OCI-LY1 (cell line): ENCODE data around the gene PON2.

Experiments
- H2AFZ ChIP-seq: fragments of 200-600 bp; sonication (generic), shearing (Covaris generic); 2 replicates; pipeline ENCODE4 v1.6.0; 2014; ENCODE audit warnings: antibody characterized with exemption, mild to moderate bottlenecking, low read length
- H3F3A ChIP-seq: fragments of 200-600 bp; sonication (generic), shearing (Covaris generic); 2 replicates; pipeline ENCODE4 v1.6.0; 2014; ENCODE audit warnings: mild to moderate bottlenecking, antibody characterized with exemption, low read length, moderate library complexity; ENCODE audit not compliant: insufficient read depth
- H3K27ac ChIP-seq: fragments of 200-600 bp; sonication (generic); 2 replicates; pipeline ENCODE4 v1.5.1; 2014; ENCODE audit warnings: low read length, mixed run types, mild to moderate bottlenecking, low read depth; ENCODE audit not compliant: poor library complexity, severe bottlenecking
- H3K27me3 ChIP-seq: fragments of 200-600 bp; sonication (generic); 2 replicates; pipeline ENCODE4 v1.6.0; 2014; ENCODE audit warnings: antibody characterized with exemption, mild to moderate bottlenecking, low read length, moderate library complexity; ENCODE audit not compliant: insufficient read depth
- H3K36me3 ChIP-seq: fragments of 200-600 bp; sonication (generic); 2 replicates; pipeline ENCODE4 v1.6.1; 2014; ENCODE audit warnings: mild to moderate bottlenecking, antibody characterized with exemption, low read length, moderate library complexity, mixed read lengths; ENCODE audit not compliant: insufficient read depth
- H3K4me1 ChIP-seq: fragments of 200-600 bp; sonication (generic); 2 replicates; pipeline ENCODE4 v1.5.1; 2014; ENCODE audit warnings: mild to moderate bottlenecking, low read length, moderate library complexity; ENCODE audit not compliant: insufficient read depth, severe bottlenecking
- H3K4me2 ChIP-seq: fragments of 200-600 bp; sonication (generic), shearing (Covaris generic); 2 replicates; pipeline ENCODE4 v1.6.1; 2014; ENCODE audit warnings: low read length
- H3K4me3 ChIP-seq: fragments of 200-600 bp; sonication (generic); 2 replicates; pipeline ENCODE4 v1.5.1; 2014; ENCODE audit warnings: low read length, low read depth, mild to moderate bottlenecking, mixed read lengths; ENCODE audit not compliant: poor library complexity, severe bottlenecking
- H3K79me2 ChIP-seq: fragments of 200-600 bp; shearing (Covaris generic); 2 replicates; pipeline ENCODE4 v1.6.1; 2016; ENCODE audit warnings: mixed run types, low read length, mixed read lengths; ENCODE audit not compliant: insufficient read depth
- H3K9ac ChIP-seq: fragments of 200-600 bp; sonication (generic), shearing (Covaris generic); 2 replicates; pipeline ENCODE4 v1.6.1; 2014; ENCODE audit warnings: mild to moderate bottlenecking, low read length, mixed read lengths
- H3K9me2 ChIP-seq: fragments of 200-600 bp; sonication (generic), shearing (Covaris generic); 2 replicates; pipeline ENCODE4 v1.6.1; 2014; ENCODE audit warnings: low read depth, mild to moderate bottlenecking, low read length, mixed read lengths
- H3K9me3 ChIP-seq: fragments of 200-600 bp; shearing (Covaris generic); 2 replicates; pipeline ENCODE4 v1.6.1; 2014; ENCODE audit warnings: low read length, mixed read lengths
- H4K20me1 ChIP-seq: fragments of 200-600 bp; sonication (generic), shearing (Covaris generic); 2 replicates; pipeline ENCODE4 v1.6.0; 2016; ENCODE audit warnings: mild to moderate bottlenecking, low read length; ENCODE audit not compliant: insufficient read depth
- EZH2 ChIP-seq: fragments of 200-600 bp; sonication (generic), shearing (Covaris generic); IDR thresholded peaks from 2 replicates; pipeline ENCODE4 v1.8.0; 2017; ENCODE audit warnings: borderline replicate concordance, mixed run types, mild to moderate bottlenecking, antibody characterized with exemption, low read length, moderate library complexity, mixed read lengths
- TF ChIP-seq, protein P1 (sequence below): fragments of 200-600 bp; sonication (generic), shearing (Covaris generic); IDR thresholded peaks from 2 replicates; pipeline ENCODE4 v1.5.1; 2017; ENCODE audit warnings: mild to moderate bottlenecking, antibody characterized with exemption, low read length, moderate library complexity, mixed read lengths

PON2 gene

DNA sequence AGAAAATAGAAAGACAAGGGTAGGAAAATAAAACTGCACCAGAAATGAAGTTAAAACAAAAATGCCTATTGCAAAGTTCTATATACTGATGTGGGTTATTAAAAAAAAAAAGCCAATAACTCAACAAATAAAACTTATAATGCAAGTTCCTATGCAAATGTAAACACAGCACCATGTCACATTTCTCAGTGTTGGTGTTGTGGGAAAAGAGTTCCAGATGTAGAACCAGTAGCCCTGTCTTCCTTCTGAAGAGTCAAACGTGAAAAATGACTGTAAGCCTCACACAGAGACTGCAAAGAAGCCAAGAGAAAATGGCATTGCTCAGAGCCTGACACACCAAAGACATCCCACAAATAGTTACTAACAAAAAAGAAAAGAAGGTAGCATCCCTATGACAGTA lies 10.1 kb downstream of the PON2 start:
- Histone ChIP-seq H3K36me3 (peaks cover 4% of the 10 kb centered on the region; the same call in 1 of the 2 replicates), H3K9ac (no peak overlapping the region), H3K4me1 (no peaks in the 10 kb centered on the region), H3K27ac (no peak overlapping the region), H4K20me1 (no peaks in the 10 kb centered on the region), H3K9me3 (no peaks in the 10 kb centered on the region), H3K4me3 (no peak overlapping the region), H2AFZ (no peak overlapping the region), H3K79me2 (no peaks in the 10 kb centered on the region), H3K9me2 (no peaks in the 10 kb centered on the region), H3K27me3 (no peaks in the 10 kb centered on the region), H3K4me2 (no peak overlapping the region), H3F3A (no peaks in the 10 kb centered on the region)
- TF ChIP-seq, protein P1, sequence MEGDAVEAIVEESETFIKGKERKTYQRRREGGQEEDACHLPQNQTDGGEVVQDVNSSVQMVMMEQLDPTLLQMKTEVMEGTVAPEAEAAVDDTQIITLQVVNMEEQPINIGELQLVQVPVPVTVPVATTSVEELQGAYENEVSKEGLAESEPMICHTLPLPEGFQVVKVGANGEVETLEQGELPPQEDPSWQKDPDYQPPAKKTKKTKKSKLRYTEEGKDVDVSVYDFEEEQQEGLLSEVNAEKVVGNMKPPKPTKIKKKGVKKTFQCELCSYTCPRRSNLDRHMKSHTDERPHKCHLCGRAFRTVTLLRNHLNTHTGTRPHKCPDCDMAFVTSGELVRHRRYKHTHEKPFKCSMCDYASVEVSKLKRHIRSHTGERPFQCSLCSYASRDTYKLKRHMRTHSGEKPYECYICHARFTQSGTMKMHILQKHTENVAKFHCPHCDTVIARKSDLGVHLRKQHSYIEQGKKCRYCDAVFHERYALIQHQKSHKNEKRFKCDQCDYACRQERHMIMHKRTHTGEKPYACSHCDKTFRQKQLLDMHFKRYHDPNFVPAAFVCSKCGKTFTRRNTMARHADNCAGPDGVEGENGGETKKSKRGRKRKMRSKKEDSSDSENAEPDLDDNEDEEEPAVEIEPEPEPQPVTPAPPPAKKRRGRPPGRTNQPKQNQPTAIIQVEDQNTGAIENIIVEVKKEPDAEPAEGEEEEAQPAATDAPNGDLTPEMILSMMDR, result no peak
- TF ChIP-seq EZH2, result no peak

DNA sequence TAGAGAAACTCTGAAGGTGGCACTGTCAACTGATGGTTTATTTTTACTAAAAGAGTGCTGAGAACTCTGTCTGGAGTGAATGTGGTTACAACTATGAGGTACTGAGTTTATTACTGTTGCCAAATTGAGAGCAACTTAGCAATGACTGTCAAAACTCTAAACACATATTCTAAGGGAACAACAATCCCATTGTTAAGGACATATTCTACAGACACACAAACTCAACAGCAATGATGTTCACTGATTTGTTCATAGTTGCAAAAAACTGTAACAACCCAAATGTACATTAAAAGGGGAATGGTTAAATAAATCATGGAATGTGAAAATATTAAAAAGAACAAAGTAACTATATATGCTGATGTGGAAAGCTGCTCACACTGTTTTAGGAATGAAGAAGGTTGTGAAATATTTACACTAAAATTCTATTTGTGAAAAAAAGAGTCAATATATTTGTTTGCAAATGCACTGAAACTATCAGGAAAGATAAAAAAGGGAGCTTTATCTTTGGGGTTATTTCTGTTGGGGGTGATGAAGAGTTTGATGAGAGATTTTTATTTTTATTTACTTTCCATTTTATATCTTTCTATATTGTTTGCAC lies 12.9 kb downstream of the PON2 start:
- Histone ChIP-seq H2AFZ (no peak overlapping the region), H3K36me3 (peaks cover 4% of the 10 kb centered on the region; the same call in 1 of the 2 replicates), H3K27me3 (no peaks in the 10 kb centered on the region), H3K4me2 (no peak overlapping the region), H4K20me1 (no peaks in the 10 kb centered on the region), H3F3A (no peaks in the 10 kb centered on the region), H3K9ac (no peak overlapping the region), H3K9me2 (no peaks in the 10 kb centered on the region), H3K4me3 (no peak overlapping the region), H3K4me1 (no peaks in the 10 kb centered on the region), H3K79me2 (no peaks in the 10 kb centered on the region), H3K9me3 (no peaks in the 10 kb centered on the region), H3K27ac (no peak overlapping the region)
- TF ChIP-seq, protein P1, result no peak
- no peak for TF ChIP-seq EZH2

DNA sequence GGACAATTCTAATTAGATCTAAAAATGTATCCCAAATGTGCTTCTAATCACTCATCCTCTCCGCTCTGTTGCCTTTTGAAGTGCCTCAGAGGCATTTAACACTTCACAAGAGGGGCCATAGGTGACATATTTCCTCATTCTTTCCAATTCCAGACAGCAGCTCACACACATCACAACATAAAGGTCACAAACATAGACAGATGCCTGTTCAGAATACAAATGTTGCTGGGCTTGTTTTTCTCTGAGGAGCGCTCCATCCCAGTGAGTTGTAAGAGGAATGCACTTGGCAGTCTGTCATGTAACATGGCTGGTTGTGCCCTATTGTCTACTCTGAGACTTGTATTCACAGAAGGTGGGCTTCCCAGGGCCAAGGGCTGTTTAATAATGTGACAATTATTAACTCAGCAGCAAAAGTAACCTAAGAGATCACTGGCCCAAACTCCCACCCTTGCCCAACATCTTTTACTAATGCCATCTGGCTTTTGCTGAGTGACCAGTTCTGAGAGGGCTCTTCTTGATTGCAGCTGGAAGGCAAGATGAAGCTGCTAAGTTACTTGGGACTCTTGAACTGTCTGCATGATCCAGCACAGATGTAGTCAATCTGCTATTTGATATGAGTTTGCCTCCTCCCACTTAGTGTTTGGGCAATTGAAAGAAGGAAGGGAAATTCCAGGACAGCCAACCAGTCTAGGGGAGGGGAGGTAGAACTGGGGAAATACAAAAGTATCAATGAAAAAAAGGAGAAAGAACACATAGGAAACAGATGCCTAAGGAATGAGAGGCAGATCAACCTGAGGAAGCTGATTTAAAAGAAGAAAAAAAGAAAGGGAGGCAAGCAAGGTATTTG lies 13.6 kb downstream of the PON2 start:
- Histone ChIP-seq H3K4me1 (no peaks in the 10 kb centered on the region), H3K27ac (no peak overlapping the region), H3K9me3 (no peaks in the 10 kb centered on the region), H3F3A (no peaks in the 10 kb centered on the region), H3K36me3 (peaks cover 4% of the 10 kb centered on the region; the same call in 1 of the 2 replicates), H3K4me2 (no peak overlapping the region), H4K20me1 (no peaks in the 10 kb centered on the region), H2AFZ (no peak overlapping the region), H3K9me2 (no peaks in the 10 kb centered on the region), H3K79me2 (no peaks in the 10 kb centered on the region), H3K4me3 (no peak overlapping the region), H3K27me3 (no peaks in the 10 kb centered on the region), H3K9ac (no peak overlapping the region)
- TF ChIP-seq, protein P1, result no peak
- no peak for TF ChIP-seq EZH2
